Type B pancreatic cell (in vitro differentiated cells): ENCODE measurements around the gene CHST4. TPM values are rescaled to one million over a fixed set of nuclear protein-coding genes. Genes with fewer than 3 reads are reported as not detected.

ENCODE experiments used
- DNase-seq: peaks from one replicate; pipeline ENCODE4 v3.0.0; 2021; ENCODE audit warnings: mixed read lengths; ENCODE audit not compliant: unreplicated experiment; ENCODE audit errors: extremely low spot score
- H3K27ac Mint-ChIP-seq: 2 replicates; pipeline ENCODE4 v1.8.0; 2021; ENCODE audit warnings: mild to moderate bottlenecking, mixed read lengths
- H3K27me3 Mint-ChIP-seq: 2 replicates; pipeline ENCODE4 v1.8.0; 2021; ENCODE audit warnings: mixed read lengths
- H3K36me3 Mint-ChIP-seq: 2 replicates; pipeline ENCODE4 v1.8.0; 2021; ENCODE audit warnings: mixed read lengths
- H3K4me1 Mint-ChIP-seq: one replicate; pipeline ENCODE4 v1.8.0; 2021; ENCODE audit warnings: mixed read lengths; ENCODE audit not compliant: unreplicated experiment
- H3K4me3 Mint-ChIP-seq: 2 replicates; pipeline ENCODE4 v1.8.0; 2021; ENCODE audit warnings: mild to moderate bottlenecking, mixed read lengths
- H3K9me3 Mint-ChIP-seq: 2 replicates; pipeline ENCODE4 v1.8.0; 2021; ENCODE audit warnings: mixed read lengths
- CTCF ChIP-seq: fragments of 200-600 bp; sonication (generic); conservative IDR thresholded peaks from 2 replicates; pipeline ENCODE4 v1.5.0; 2021; ENCODE audit warnings: antibody characterized with exemption, mild to moderate bottlenecking
- long read RNA-seq: library from polyadenylated mRNA; unstranded; transcript quantifications from one replicate; pipeline ENCODE4 v2.0.0, GENCODE V29; 2020
- total RNA-seq: library from RNA; stranded (reverse); gene quantifications from 2 replicates; pipeline ENCODE4 v1.2.1, GENCODE V29; 2021; ENCODE audit warnings: low replicate concordance

Gene CHST4
- 0.33 TPM in 1 of 2 replicates, not detected in the other for total RNA-seq
- long read RNA-seq, partial matches to known transcripts: 0 of 1 reads
- long read RNA-seq, other reads (novel, unspliced or antisense): 0 of 1 reads

DNA sequence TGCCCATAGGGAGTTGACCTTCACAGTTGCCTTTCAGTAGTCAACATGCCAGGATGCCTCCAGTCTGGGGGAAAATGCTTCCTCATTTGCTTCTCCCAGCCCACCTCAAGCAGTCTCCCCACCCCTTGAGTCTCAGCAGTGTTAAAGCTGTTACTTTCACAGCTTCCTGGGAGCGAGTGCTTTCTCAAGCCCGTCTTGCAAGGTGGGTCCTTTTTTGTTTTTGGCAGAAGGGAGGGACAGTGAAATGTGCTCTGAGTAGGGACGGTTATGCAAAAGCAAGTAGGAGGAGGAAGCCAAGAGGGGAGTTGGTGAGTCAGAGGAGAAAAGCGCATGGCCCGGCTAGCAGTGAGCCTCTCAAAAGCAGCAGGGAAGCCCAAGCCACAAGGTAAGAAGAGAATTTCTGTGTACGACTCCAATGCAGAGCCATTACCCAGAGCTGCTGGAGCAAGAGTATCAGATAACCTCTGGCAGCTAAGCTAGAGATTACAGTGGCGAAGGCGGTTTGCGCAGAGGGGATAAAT lies at the start of gene CHST4:
CHST4 (plus strand) TSS at position 316 of the 521 bp plus-strand sequence. CDS start 10,252 bp downstream, outside the sequence.
- Mint-ChIP-seq H3K4me1 (peaks cover 21% of the 10 kb centered on the region), H3K27ac (peak within 1 kb of the TSS; percentile 76), H3K4me3 (peak within 1 kb of the TSS; percentile 76), H3K27me3 (peaks cover 43% of the 10 kb centered on the region), H3K36me3 (no peaks in the 10 kb centered on the region), H3K9me3 (no peaks in the 10 kb centered on the region)
- no peak for DNase-seq
- TF ChIP-seq CTCF: no peak

DNA sequence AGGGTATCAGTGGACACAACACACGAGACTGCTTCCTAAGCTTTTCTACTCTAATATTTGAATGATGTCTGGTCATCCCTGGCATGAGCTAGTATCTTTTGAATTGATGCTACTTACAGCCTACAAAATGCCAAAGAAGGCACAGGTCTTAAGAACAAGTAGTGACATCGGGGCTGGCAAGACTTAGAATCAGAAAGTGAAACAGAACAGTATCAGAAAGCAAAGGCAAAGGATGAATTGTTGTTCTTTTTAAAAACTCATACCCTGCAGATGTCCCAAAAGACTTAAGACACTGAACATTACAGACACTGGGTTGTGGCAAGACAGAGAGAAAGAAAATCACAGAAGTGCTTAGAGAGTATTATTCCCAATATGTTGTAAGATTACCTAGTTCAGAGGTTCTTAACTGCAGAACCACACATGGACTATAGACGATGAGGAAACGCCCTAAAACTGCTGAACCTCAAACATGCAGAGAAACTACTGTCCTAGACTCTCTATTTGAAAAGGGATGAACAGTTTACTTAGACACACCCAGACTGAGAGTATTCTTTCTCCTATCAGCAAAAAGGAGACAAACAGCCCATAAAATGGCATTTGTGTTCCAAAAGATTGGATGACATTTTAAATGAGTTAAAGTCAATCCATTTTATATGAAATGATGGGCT lies 49.6 kb upstream of the CHST4 start:
- Mint-ChIP-seq H3K4me3 (no peak overlapping the region), H3K36me3 (peaks cover 9% of the 10 kb centered on the region), H3K27ac (no peak overlapping the region), H3K4me1 (no peaks in the 10 kb centered on the region), H3K9me3 (no peaks in the 10 kb centered on the region), H3K27me3 (no peaks in the 10 kb centered on the region)
- no peak for DNase-seq
- no peak for TF ChIP-seq CTCF

GRCh38 chr16:71479420-71479819 lies 46.8 kb upstream of the CHST4 start:
- no peak for DNase-seq
- no peaks in the 10 kb centered on the region for H3K27me3 Mint-ChIP-seq
- H3K4me1 Mint-ChIP-seq: peaks cover 8% of the 10 kb centered on the region
- no peaks in the 10 kb centered on the region for H3K9me3 Mint-ChIP-seq
- H3K27ac Mint-ChIP-seq: no peak overlapping the region
- no peak overlapping the region for H3K4me3 Mint-ChIP-seq
- TF ChIP-seq CTCF: peak; percentile 68
- H3K36me3 Mint-ChIP-seq: peaks cover 9% of the 10 kb centered on the region

GRCh38 chr16:71480956-71481355 lies 45.3 kb upstream of the CHST4 start:
- Mint-ChIP-seq H3K27me3 (no peaks in the 10 kb centered on the region), H3K9me3 (no peaks in the 10 kb centered on the region), H3K36me3 (peaks cover 5% of the 10 kb centered on the region), H3K27ac (no peak overlapping the region), H3K4me1 (peaks cover 13% of the 10 kb centered on the region), H3K4me3 (no peak overlapping the region)
- DNase-seq: no peak
- TF ChIP-seq CTCF: no peak

DNA sequence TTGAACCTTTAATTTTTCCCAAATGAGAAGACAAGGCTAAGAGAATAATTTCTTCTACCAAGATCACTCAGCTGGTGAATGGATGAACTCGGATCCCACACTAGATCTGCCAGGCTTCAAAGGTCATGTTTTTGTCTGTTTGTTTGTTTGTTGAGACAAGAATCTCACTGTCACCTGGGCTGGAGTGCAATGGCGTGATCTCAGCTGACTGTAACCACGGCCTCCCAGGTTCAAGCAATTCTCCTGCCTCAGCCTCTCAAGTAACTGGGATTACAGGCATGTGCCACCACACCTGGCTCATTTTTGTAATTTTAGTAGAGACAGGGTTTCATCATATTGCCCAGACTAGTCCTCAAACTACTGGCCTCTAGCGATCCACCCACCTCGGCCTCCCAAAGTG lies 43.7 kb upstream of the CHST4 start:
- Mint-ChIP-seq H3K27ac (no peak overlapping the region), H3K36me3 (peaks cover 3% of the 10 kb centered on the region), H3K4me3 (no peak overlapping the region), H3K9me3 (no peaks in the 10 kb centered on the region), H3K4me1 (peaks cover 13% of the 10 kb centered on the region), H3K27me3 (peaks cover under 1% of the 10 kb centered on the region)
- TF ChIP-seq CTCF: no peak
- no peak for DNase-seq
